ENCODE data around the gene PDE11A.
"Not testable (repeated sequence)": the region's sequence is repeated elsewhere in the genome, so short reads cannot be mapped to it uniquely, and the experiment has no call there.

Gene PDE11A

DNA sequence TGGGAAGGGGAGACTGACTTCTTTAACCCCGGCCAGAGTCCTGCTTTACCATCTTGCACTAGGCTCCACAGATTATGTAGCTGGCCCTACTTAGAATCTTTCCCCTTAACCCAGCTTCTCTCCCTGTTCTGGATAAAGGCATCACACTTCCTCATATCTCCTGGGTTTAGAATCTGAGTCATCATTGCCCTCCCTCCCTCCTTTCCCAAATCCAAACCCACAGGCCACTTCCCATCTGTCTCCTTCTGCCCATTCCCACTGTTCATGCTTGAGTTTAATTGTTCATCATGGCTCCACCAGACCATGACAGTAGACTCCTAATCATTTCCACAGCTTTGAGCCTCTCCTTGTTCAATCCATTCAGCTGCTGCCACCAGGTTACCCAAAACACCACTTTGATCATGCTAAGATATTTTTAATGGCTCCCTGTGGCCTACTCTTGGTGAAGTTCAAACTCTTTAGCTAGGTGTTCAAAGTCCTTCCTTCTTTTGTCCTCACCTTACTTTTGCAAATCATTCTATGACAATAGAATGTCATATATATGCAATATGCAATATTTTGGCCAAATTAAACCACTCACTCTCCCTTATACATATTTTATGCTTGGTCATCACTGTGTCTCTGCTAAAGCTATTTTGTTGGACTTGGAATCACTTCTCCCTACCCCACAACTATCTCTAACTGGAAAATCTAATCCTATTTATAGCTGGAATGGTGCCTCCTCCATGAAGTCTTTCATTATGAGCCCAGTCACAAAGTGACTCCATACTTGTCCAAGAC is 5.5 kb downstream of the PDE11A start:
- in situ Hi-C loops (cut with MboI; ENCODE audit: low sequenced_read_pairs): no loop called here
- no peak for DNase-seq (ENCODE audit: low spot score in 2 of 2)
- Histone ChIP-seq H3K4me1 (no peaks in the 10 kb centered on the region), H3K9me3 (no peaks in the 10 kb centered on the region), H3K4me3 (no peak overlapping the region), H3K27me3 (ENCODE audit: low read depth) (peaks cover 9% of the 10 kb centered on the region; the same call in 1 of the 2 replicates), H3K36me3 (replicated peaks) (no peaks in the 10 kb centered on the region)

DNA sequence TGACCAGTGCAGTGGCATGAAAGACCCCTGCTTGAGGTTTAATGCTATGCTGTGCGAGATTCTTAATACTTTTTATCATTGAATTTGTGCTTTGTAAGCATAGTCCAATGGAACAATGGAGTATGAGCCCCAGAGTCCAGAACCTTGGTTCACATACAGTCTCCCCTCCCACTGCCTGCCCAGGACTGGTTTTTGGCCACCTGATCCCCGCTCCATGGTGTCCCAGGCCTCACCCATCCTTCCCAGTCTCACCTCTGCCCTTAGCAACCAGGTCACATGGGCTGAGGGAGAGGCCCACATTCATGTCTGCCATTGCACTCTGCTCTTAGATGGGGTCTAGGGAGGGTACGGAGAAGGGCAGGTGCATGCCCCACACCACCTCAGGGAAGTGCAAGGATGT is 6.3 kb downstream of the PDE11A start:
- in situ Hi-C loops (cut with MboI; ENCODE audit: low sequenced_read_pairs): no loop called here
- Histone ChIP-seq H3K9me3 (no peaks in the 10 kb centered on the region), H3K27me3 (ENCODE audit: low read depth) (peaks cover 9% of the 10 kb centered on the region; the same call in 1 of the 2 replicates), H3K4me1 (no peaks in the 10 kb centered on the region), H3K4me3 (no peak overlapping the region), H3K36me3 (replicated peaks) (no peaks in the 10 kb centered on the region)
- no peak for DNase-seq (ENCODE audit: low spot score in 2 of 2)

DNA sequence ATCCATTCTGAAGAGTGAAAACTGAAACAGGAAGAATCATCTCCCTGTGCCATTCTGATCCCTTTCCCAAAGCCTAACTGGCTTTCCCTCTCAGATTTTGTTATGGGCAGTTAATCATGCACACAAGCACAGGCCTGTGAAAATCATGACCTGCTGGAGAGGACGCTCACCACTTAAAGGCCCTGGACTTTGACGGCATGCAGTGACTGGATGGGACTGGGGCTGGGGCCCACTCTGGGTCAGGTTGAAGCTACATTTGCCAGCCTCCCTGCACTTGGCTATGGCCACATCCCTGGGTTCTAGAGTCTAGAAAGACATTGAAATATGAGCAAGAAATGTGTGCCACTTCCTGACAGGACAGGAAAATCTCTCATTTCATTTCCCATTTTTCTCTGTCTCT is 12.9 kb downstream of the PDE11A start:
- no peak for DNase-seq (ENCODE audit: low spot score in 2 of 2)
- Histone ChIP-seq H3K9me3 (no peaks in the 10 kb centered on the region), H3K36me3 (replicated peaks) (no peaks in the 10 kb centered on the region), H3K4me1 (no peaks in the 10 kb centered on the region), H3K27me3 (ENCODE audit: low read depth) (peaks cover 3% of the 10 kb centered on the region; the same call in 1 of the 2 replicates), H3K4me3 (no peak overlapping the region)
- in situ Hi-C loops (cut with MboI; ENCODE audit: low sequenced_read_pairs): no loop called here

DNA sequence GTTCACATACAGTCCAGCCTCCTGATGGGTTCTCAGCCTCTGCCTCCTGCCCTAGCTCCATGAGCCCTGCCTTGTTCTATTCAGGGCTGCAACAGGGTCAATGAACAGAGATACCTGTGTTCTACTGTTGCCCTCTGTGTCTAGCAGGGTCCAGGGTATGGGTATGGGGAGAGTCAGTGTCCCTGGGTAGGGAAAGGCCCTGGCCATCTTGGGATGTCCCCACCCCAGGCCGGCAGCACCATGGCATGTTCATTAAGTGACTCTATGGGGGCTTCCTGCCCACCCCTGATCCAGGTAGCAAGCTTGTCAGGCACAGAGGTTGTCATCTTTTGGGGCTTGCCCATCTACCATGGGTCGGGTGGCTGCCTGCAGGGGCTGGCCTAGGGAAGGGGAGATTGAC is 13.5 kb downstream of the PDE11A start:
- in situ Hi-C loops (cut with MboI; ENCODE audit: low sequenced_read_pairs): no loop called here
- H3K9me3 ChIP-seq: no peaks in the 10 kb centered on the region
- H3K27me3 ChIP-seq (ENCODE audit: low read depth): peaks cover 3% of the 10 kb centered on the region; the same call in 1 of the 2 replicates
- no peak overlapping the region for H3K4me3 ChIP-seq
- no peaks in the 10 kb centered on the region for H3K36me3 ChIP-seq (replicated peaks)
- DNase-seq (ENCODE audit: low spot score in 2 of 2): no peak
- no peaks in the 10 kb centered on the region for H3K4me1 ChIP-seq

DNA sequence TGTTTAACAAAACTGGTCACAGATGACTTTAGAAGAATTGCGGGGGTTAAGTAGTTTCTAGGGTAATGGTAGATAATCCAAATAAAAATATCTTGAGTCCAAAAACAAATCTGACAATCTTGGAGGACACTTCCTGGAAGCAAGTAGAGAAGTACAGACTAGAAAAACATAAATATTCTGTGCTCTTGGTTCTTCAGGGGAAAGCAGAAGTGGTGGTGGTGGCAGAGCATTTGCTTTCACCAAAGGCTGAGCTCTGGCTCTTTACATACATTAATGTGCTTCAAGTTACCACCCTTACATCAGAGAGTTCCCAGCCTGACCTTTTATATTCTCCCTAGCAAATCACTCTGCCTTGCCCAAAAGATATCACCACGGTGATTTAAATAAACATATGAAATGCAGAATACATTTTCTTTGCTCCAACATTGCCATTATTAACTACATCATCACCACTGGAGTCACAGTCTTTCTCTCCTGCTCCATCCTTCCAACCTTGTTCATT is 15.3 kb downstream of the PDE11A start:
- no peak overlapping the region for H3K4me3 ChIP-seq
- H3K4me1 ChIP-seq: no peaks in the 10 kb centered on the region
- H3K36me3 ChIP-seq (replicated peaks): no peaks in the 10 kb centered on the region
- H3K9me3 ChIP-seq: no peaks in the 10 kb centered on the region
- no peaks in the 10 kb centered on the region; the same call in 1 of the 2 replicates for H3K27me3 ChIP-seq (ENCODE audit: low read depth)
- in situ Hi-C loops (cut with MboI; ENCODE audit: low sequenced_read_pairs): no loop called here
- DNase-seq (ENCODE audit: low spot score in 2 of 2): no peak

DNA sequence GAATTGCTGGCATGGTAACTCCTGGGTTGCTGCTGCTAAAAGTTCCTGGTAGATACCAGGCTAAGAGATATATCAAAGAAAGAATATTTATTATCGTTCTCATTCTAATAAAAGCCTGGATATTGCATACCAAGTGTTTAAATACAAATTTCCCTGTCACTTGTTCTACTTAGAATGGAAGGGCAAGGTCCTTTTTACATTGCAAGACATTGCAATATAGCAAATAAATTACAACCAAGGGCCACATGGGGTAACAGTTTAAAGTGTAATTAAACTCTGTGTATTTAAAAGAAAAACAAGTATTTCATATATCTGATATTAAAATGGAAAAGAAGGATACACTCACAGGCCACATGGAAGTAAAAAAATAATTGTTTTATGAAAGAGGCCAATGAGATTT is 16.2 kb downstream of the PDE11A start:
- H3K9me3 ChIP-seq: no peaks in the 10 kb centered on the region
- no peaks in the 10 kb centered on the region for H3K36me3 ChIP-seq (replicated peaks)
- H3K27me3 ChIP-seq (ENCODE audit: low read depth): no peaks in the 10 kb centered on the region
- H3K4me1 ChIP-seq: no peaks in the 10 kb centered on the region
- no peak overlapping the region for H3K4me3 ChIP-seq
- DNase-seq (ENCODE audit: low spot score in 2 of 2): no peak
- in situ Hi-C loops (cut with MboI; ENCODE audit: low sequenced_read_pairs): no loop called here

DNA sequence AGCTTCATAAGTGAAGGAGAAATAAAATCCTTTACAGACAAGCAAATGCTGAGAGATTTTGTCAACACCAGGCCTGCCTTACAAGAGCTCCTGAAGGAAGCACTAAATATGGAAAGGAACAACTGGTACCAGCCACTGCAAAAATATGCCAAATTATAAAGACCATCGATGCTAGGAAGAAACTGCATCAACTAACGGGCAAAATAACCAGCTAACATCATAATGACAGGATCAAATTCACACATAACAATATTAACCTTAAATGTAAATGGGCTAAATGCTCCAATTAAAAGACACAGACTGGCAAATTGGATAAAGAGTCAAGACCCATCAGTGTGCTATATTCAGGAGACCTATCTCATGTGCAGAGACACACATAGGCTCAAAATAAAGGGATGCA is 21.3 kb downstream of the PDE11A start:
- H3K4me3 ChIP-seq; DNase-seq (ENCODE audit: low spot score in 2 of 2); H3K9me3 ChIP-seq; H3K36me3 ChIP-seq (replicated peaks); H3K27me3 ChIP-seq (ENCODE audit: low read depth); H3K4me1 ChIP-seq; in situ Hi-C loops (cut with MboI; ENCODE audit: low sequenced_read_pairs): not testable (repeated sequence)

DNA sequence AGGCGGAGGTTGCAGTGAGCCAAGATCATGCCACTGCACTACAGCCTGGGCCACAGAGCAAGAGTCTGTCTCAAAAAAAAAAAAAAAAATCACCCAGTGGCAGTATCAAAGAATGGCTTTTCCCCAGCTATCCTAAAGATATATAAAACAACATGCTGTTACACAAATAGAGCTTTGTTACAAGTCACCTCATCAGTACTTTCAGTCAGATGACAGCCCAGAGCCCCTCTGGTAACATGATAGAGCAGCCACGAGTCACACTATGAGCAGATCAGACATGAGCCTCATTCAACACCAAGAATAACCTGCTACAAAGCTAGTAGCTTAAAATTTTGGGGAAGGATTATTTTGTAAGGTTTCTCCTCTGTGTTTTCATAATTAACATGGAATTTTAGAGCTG is 25.2 kb downstream of the PDE11A start:
- H3K4me3 ChIP-seq: no peak overlapping the region
- no peak for DNase-seq (ENCODE audit: low spot score in 2 of 2)
- no peaks in the 10 kb centered on the region for H3K4me1 ChIP-seq
- H3K9me3 ChIP-seq: no peaks in the 10 kb centered on the region
- H3K27me3 ChIP-seq (ENCODE audit: low read depth): peaks cover 9% of the 10 kb centered on the region
- no peaks in the 10 kb centered on the region for H3K36me3 ChIP-seq (replicated peaks)
- in situ Hi-C loops (cut with MboI; ENCODE audit: low sequenced_read_pairs): no loop called here

DNA sequence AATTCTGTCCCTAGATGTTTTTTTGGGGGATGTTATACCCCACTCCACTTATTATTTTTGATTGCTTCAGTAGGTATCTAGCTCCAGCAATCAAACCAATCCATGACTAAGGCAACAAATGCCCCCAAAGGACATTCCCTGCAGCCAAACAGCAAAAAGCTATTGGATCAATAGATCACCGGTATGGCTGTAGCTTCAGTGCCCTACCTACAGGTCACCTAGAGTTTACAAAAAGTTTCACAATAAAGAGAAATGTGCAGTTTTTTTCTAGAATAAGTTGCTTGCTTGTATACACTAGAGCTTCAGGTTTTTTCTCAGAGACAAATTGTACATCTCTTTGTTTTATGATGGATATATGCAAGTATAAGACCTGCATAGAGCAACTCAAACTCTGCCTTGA is 27.7 kb downstream of the PDE11A start:
- Histone ChIP-seq H3K4me1 (0 out of 2 replicates have a peak, but pooled peaks cover 2% of the 10 kb centered on the region), H3K4me3 (no peak overlapping the region), H3K36me3 (replicated peaks) (no peaks in the 10 kb centered on the region), H3K9me3 (no peaks in the 10 kb centered on the region), H3K27me3 (ENCODE audit: low read depth) (peaks cover 9% of the 10 kb centered on the region)
- in situ Hi-C loops (cut with MboI; ENCODE audit: low sequenced_read_pairs): no loop called here
- no peak for DNase-seq (ENCODE audit: low spot score in 2 of 2)

DNA sequence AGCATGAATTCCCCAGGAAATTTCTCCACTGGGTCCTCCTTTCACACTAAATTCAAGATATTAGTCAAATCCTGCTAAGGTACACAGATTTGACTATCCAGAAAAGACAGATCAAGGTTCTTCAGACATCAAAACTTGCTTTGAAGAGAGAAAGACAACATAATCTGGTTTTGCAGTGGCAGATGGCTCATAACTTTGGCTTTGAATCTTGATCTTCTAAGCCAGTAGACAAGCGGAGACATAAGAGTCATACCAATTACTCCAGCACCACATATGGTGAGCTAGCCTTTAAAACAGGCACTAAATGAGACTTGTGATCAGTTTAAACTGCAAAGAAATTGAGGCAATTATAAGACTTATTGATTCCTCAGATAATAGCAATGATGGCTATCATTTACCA is 29.3 kb downstream of the PDE11A start:
- H3K27me3 ChIP-seq (ENCODE audit: low read depth): peaks cover 4% of the 10 kb centered on the region
- DNase-seq (ENCODE audit: low spot score in 2 of 2): no peak
- no peaks in the 10 kb centered on the region for H3K9me3 ChIP-seq
- H3K4me1 ChIP-seq: 0 out of 2 replicates have a peak, but pooled peaks cover 2% of the 10 kb centered on the region
- H3K36me3 ChIP-seq (replicated peaks): no peaks in the 10 kb centered on the region; the same call in 1 of the 2 replicates
- in situ Hi-C loops (cut with MboI; ENCODE audit: low sequenced_read_pairs): no loop called here
- no peak overlapping the region for H3K4me3 ChIP-seq

DNA sequence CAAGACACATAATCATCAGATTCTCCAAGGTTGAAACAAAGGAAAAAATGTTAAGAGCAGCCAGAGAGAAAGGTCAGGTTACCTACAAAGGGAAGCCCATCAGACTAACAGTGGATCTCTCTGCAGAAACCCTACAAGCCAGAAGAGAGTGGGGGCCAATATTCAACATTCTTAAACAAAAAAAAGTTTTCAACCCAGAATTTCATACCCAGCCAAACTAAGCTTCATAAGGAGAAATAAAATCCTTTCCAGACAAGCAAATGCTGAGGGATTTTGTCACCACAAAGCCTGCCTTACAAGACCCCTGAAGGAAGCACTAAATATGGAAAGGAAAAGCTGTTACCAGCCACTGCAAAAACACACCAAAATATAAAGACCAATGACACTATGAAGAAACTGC is 39.0 kb downstream of the PDE11A start:
- H3K4me1 ChIP-seq; H3K27me3 ChIP-seq (ENCODE audit: low read depth); H3K9me3 ChIP-seq; H3K36me3 ChIP-seq (replicated peaks); in situ Hi-C loops (cut with MboI; ENCODE audit: low sequenced_read_pairs); DNase-seq (ENCODE audit: low spot score in 2 of 2); H3K4me3 ChIP-seq: not testable (repeated sequence)

DNA sequence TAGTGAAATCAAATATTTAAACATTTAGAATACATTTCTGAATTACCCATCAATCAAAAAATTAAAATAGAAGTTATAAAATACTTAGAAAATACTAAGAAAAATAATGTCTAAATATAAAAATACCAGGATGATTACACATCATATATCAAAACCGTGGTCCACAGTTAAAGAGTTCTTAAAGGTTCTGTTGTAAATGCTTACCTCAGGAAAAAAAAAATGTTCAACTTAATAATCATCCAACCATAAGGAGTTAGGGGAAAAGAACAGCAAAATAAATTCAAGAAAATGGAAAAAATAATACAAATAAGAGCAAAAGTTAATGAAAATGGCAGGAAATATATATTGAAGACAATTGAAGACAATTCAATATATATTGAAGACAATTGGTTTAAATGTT is 43.2 kb downstream of the PDE11A start:
- in situ Hi-C loops (cut with MboI; ENCODE audit: low sequenced_read_pairs): no loop called here
- H3K4me3 ChIP-seq: no peak overlapping the region
- no peaks in the 10 kb centered on the region for H3K4me1 ChIP-seq
- DNase-seq (ENCODE audit: low spot score in 2 of 2): no peak
- no peaks in the 10 kb centered on the region for H3K9me3 ChIP-seq
- no peaks in the 10 kb centered on the region for H3K27me3 ChIP-seq (ENCODE audit: low read depth)
- H3K36me3 ChIP-seq (replicated peaks): no peaks in the 10 kb centered on the region

DNA sequence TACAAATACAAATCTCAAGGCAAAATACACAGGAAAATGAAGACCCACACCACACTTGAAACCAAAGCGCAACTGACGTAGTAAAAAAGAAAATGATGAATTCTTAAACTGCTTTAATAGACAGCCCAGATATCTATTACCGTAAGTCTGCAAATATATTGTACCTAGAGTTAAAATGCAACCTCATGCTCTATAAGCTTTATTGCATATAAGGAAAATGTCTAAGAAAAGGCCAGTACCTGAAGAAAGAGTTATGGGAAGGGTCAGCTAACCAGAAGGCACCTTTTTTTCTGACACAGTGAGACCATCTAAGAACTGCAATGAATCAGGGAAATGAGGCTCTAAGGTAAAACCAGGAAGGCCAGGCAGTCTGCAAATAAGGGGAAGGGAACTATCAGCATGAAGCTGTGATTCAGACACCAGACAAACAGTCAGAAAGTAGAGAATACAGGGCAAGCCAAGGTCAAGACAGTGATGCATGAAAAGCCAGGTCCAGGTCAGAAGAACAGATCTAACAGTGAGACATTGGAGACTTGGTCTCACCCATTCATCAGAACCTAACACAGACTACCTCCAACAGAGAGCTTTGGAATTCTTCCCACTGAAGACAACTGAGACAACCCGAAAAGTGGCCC is 46.9 kb downstream of the PDE11A start:
- Histone ChIP-seq H3K27me3 (ENCODE audit: low read depth) (no peaks in the 10 kb centered on the region), H3K4me3 (no peak overlapping the region), H3K4me1 (no peaks in the 10 kb centered on the region), H3K9me3 (no peaks in the 10 kb centered on the region), H3K36me3 (replicated peaks) (no peaks in the 10 kb centered on the region)
- DNase-seq (ENCODE audit: low spot score in 2 of 2): no peak
- in situ Hi-C loops (cut with MboI; ENCODE audit: low sequenced_read_pairs): no loop called here

DNA sequence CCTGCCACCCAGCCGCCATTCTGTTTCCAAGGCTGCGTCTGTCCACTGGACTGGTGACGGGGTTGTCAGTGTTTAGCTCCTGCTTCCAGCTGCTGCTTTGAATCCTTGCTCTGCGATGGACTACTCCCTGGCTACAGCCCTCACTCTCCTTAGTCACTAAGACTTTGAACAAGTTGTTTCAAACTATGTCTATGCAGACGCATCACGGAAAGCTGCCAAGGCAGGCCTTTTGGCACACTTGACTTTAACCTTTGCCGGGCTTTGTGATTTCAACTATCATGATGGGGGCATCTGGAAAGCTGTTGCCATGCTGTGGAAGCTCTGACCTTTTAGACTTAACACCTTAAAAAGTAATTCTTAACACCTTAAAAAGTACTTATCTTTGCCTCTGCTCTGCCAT is 54.4 kb downstream of the PDE11A start:
- DNase-seq (ENCODE audit: low spot score in 2 of 2): no peak
- in situ Hi-C loops (cut with MboI; ENCODE audit: low sequenced_read_pairs): no loop called here
- Histone ChIP-seq H3K4me3 (no peak overlapping the region), H3K36me3 (replicated peaks) (no peaks in the 10 kb centered on the region), H3K4me1 (peaks cover 9% of the 10 kb centered on the region), H3K9me3 (no peaks in the 10 kb centered on the region), H3K27me3 (ENCODE audit: low read depth) (no peaks in the 10 kb centered on the region)

All from HAP-1 (cell line).